Measurements from ENCODE around the gene SGMS2. TPM values are rescaled to one million over a fixed set of nuclear protein-coding genes. Genes with fewer than 3 reads are reported as not detected.

Gene SGMS2
- total and polyA plus RNA-seq, 2 of the 13 experiments (the other 11 are each of a cell fraction or from before 2014, with no cell fraction given), result 1.2 to 1.7 TPM

- no peak for TF ChIP-seq ZNF335 (CRISPR knock-in tag; IDR thresholded peaks at IDR 0.05)
- no peak for TF ChIP-seq DZIP1 (CRISPR knock-in tag; IDR thresholded peaks at IDR 0.05)
- TF ChIP-seq ZNF652 (CRISPR knock-in tag; IDR thresholded peaks at IDR 0.05; ENCODE audit: borderline replicate concordance, low read depth), result no peak
- TF ChIP-seq, protein P1, sequence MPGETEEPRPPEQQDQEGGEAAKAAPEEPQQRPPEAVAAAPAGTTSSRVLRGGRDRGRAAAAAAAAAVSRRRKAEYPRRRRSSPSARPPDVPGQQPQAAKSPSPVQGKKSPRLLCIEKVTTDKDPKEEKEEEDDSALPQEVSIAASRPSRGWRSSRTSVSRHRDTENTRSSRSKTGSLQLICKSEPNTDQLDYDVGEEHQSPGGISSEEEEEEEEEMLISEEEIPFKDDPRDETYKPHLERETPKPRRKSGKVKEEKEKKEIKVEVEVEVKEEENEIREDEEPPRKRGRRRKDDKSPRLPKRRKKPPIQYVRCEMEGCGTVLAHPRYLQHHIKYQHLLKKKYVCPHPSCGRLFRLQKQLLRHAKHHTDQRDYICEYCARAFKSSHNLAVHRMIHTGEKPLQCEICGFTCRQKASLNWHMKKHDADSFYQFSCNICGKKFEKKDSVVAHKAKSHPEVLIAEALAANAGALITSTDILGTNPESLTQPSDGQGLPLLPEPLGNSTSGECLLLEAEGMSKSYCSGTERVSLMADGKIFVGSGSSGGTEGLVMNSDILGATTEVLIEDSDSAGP (CRISPR knock-in tag; IDR thresholded peaks at IDR 0.05; ENCODE audit: borderline replicate concordance), result no peak; the same call in 1 of the 2 replicates
- TF ChIP-seq JUNB (CRISPR knock-in tag; IDR thresholded peaks at IDR 0.05; ENCODE audit: borderline replicate concordance), result no peak
- TF ChIP-seq, protein P2, sequence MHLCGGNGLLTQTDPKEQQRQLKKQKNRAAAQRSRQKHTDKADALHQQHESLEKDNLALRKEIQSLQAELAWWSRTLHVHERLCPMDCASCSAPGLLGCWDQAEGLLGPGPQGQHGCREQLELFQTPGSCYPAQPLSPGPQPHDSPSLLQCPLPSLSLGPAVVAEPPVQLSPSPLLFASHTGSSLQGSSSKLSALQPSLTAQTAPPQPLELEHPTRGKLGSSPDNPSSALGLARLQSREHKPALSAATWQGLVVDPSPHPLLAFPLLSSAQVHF (CRISPR knock-in tag; IDR thresholded peaks at IDR 0.05), result no peak
- peak; percentile 39; the same call in 1 of the 2 replicates for TF ChIP-seq ERF (CRISPR knock-in tag; IDR thresholded peaks at IDR 0.05)
- no peak for TF ChIP-seq TRIM24 (CRISPR knock-in tag; IDR thresholded peaks at IDR 0.05)
- TF ChIP-seq NFE2L1 (CRISPR knock-in tag; IDR thresholded peaks at IDR 0.05; ENCODE audit: borderline replicate concordance), result no peak
- TF ChIP-seq CBX5 (CRISPR knock-in tag; IDR thresholded peaks at IDR 0.05; ENCODE audit: borderline replicate concordance), result no peak
- TF ChIP-seq MTA3 (CRISPR knock-in tag; IDR thresholded peaks at IDR 0.05), result no peak
- TF ChIP-seq KAT8 (CRISPR knock-in tag; IDR thresholded peaks at IDR 0.05), result peak; percentile 36; the same call in 1 of the 2 replicates
- no peak for TF ChIP-seq NR2F1 (CRISPR knock-in tag; IDR thresholded peaks at IDR 0.05)
- 0 out of 2 replicates have a peak, but pooled peaks have one; percentile 34 for TF ChIP-seq ZNF510 (CRISPR knock-in tag; IDR thresholded peaks at IDR 0.05; ENCODE audit: low read depth)
- TF ChIP-seq CCAR2 (optimal IDR thresholded peaks at IDR 0.05; ENCODE audit: low read depth, low read length), result no peak
- TF ChIP-seq ELK4 (CRISPR knock-in tag; IDR thresholded peaks at IDR 0.05; ENCODE audit: borderline replicate concordance), result no peak
- TF ChIP-seq ZC3H13 (CRISPR knock-in tag; IDR thresholded peaks at IDR 0.05), result 0 out of 2 replicates have a peak, but pooled peaks have one; percentile 48
- no peak for TF ChIP-seq TRAFD1 (CRISPR knock-in tag; IDR thresholded peaks at IDR 0.05; ENCODE audit: borderline replicate concordance)
- TF ChIP-seq ZNF766 (CRISPR knock-in tag; IDR thresholded peaks at IDR 0.05; ENCODE audit: borderline replicate concordance), result no peak
- TF ChIP-seq ZNF563 (CRISPR knock-in tag; IDR thresholded peaks at IDR 0.05), result peak; percentile 82; the same call in 1 of the 2 replicates
These were observed 106.4 kb downstream of the SGMS2 start, which contains the start of gene CYP2U1 (continued) for GRCh38 chr4:107930821-107931774.
